ENCODE results near the gene SLC29A1.

Gene SLC29A1

DNA sequence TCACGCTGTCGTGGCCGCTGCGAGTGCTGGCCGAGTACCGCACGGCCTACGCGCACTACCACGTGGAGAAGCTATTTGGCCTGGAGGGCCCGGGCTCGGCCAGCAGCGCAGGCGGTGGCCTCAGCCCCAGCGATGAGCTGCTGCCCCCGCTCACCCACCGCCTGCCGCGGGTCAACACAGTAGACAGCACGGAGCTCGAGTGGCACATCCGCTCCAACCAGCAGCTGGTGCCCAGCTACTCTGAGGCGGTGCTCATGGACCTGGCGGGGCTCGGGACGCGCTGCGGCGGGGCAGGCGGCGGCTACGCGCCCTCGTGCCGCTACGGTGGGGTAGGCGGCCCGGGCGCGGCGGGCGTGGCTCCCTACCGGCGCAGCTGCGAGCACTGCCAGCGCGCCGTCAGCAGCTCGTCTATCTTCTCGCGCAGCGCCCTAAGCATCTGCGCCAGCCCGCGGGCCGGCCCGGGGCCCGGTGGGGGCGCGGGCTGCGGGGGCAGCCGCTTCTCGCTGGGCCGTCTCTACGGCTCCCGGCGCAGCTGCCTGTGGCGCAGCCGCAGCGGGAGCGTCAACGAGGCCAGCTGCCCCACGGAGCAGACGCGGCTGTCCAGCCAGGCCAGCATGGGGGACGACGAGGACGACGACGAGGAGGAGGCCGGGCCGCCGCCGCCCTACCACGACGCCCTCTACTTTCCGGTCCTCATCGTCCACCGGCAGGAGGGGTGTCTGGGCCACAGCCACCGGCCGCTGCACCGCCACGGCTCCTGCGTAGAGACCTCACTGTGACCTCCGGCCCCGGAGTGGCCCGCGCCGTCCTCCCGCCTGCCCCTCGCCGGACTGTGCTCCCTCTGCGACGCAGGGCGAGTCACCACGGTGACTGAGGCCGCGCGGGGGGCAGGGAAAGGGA is 52.6 kb downstream of the SLC29A1 start:
- DNase-seq (ENCODE audit: low read depth in 1 of 2, low spot score in 1 of 2): no peak
- H3K27me3 ChIP-seq (ENCODE audit: insufficient read depth, poor library complexity, severe bottlenecking): peaks cover 68% of the 10 kb centered on the region
- no peak for TF ChIP-seq POLR2AphosphoS5 (IDR thresholded peaks at IDR 0.05; ENCODE audit: low read depth)
- TF ChIP-seq SPI1 (IDR thresholded peaks at IDR 0.05; ENCODE audit: borderline replicate concordance, low read depth): no peak
- TF ChIP-seq, protein P1, sequence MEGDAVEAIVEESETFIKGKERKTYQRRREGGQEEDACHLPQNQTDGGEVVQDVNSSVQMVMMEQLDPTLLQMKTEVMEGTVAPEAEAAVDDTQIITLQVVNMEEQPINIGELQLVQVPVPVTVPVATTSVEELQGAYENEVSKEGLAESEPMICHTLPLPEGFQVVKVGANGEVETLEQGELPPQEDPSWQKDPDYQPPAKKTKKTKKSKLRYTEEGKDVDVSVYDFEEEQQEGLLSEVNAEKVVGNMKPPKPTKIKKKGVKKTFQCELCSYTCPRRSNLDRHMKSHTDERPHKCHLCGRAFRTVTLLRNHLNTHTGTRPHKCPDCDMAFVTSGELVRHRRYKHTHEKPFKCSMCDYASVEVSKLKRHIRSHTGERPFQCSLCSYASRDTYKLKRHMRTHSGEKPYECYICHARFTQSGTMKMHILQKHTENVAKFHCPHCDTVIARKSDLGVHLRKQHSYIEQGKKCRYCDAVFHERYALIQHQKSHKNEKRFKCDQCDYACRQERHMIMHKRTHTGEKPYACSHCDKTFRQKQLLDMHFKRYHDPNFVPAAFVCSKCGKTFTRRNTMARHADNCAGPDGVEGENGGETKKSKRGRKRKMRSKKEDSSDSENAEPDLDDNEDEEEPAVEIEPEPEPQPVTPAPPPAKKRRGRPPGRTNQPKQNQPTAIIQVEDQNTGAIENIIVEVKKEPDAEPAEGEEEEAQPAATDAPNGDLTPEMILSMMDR (IDR thresholded peaks at IDR 0.05; ENCODE audit: insufficient read depth, low read length): no peak
- TF ChIP-seq GABPA (IDR thresholded peaks at IDR 0.05; ENCODE audit: low read depth): no peak
- TF ChIP-seq, protein P2, sequence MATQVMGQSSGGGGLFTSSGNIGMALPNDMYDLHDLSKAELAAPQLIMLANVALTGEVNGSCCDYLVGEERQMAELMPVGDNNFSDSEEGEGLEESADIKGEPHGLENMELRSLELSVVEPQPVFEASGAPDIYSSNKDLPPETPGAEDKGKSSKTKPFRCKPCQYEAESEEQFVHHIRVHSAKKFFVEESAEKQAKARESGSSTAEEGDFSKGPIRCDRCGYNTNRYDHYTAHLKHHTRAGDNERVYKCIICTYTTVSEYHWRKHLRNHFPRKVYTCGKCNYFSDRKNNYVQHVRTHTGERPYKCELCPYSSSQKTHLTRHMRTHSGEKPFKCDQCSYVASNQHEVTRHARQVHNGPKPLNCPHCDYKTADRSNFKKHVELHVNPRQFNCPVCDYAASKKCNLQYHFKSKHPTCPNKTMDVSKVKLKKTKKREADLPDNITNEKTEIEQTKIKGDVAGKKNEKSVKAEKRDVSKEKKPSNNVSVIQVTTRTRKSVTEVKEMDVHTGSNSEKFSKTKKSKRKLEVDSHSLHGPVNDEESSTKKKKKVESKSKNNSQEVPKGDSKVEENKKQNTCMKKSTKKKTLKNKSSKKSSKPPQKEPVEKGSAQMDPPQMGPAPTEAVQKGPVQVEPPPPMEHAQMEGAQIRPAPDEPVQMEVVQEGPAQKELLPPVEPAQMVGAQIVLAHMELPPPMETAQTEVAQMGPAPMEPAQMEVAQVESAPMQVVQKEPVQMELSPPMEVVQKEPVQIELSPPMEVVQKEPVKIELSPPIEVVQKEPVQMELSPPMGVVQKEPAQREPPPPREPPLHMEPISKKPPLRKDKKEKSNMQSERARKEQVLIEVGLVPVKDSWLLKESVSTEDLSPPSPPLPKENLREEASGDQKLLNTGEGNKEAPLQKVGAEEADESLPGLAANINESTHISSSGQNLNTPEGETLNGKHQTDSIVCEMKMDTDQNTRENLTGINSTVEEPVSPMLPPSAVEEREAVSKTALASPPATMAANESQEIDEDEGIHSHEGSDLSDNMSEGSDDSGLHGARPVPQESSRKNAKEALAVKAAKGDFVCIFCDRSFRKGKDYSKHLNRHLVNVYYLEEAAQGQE (IDR thresholded peaks at IDR 0.05; ENCODE audit: insufficient replicate concordance, low read depth): no peak
- H3K4me3 ChIP-seq (replicated peaks; ENCODE audit: insufficient read depth, low read length): no peak overlapping the region
- no peak overlapping the region for H3K27ac ChIP-seq (replicated peaks)

DNA sequence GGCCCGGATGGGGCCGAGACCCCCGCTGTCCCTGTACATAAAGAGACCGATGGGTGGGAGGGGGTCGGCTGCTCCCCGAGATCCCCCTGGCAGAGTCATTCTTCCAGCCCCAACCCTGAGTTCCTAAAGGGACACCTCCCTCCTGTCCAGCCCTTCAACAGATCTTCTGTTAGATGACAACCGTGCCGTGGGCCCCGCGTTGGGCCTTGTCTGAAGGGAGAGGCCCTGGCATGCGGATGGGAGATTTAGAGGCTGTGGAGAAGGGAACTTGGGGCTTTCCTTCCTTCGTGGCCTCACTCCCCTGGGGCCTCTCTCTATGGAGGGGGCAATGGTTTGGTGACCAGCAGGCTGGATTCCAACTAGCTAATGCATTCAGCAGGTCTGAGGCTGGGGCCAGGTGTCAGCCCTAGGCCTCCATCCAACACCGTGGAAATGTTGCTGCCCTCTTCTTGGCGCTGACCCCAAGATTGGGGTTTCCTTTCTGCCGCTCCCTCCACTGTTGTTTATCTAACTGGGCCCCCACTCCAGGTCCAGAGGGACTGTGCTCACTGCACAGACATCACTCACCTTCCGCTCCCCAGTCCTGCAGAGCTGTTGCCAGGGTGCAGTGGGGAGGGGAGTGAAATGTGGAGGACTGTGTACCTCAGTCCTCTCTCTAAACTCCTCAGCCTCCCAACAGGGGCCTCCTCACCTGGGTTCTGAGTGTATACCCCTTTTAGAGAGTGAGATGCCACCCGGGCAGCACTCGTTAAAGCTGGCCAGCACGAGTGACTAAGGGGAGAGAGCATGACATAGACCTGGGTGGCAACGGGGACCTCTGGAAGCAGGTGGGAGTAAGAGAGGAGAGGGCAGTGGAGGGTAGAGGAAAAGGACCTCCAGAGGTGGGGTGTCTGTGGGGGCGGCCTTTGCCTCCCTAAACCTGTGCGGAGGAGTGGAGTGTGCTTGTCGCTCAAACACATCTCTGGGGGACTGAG is 53.6 kb downstream of the SLC29A1 start:
- no peak overlapping the region for H3K4me3 ChIP-seq (replicated peaks; ENCODE audit: insufficient read depth, low read length)
- H3K27ac ChIP-seq (replicated peaks): no peak overlapping the region
- H3K27me3 ChIP-seq (ENCODE audit: insufficient read depth, poor library complexity, severe bottlenecking): peaks cover 59% of the 10 kb centered on the region
- TF ChIP-seq GABPA (IDR thresholded peaks at IDR 0.05; ENCODE audit: low read depth) (no peak), POLR2AphosphoS5 (IDR thresholded peaks at IDR 0.05; ENCODE audit: low read depth) (no peak), SPI1 (IDR thresholded peaks at IDR 0.05; ENCODE audit: borderline replicate concordance, low read depth) (no peak)
- TF ChIP-seq, protein P1 (IDR thresholded peaks at IDR 0.05; ENCODE audit: insufficient read depth, low read length): no peak
- TF ChIP-seq, protein P2 (IDR thresholded peaks at IDR 0.05; ENCODE audit: insufficient replicate concordance, low read depth): no peak
- DNase-seq (ENCODE audit: low read depth in 1 of 2, low spot score in 1 of 2): no peak

DNA sequence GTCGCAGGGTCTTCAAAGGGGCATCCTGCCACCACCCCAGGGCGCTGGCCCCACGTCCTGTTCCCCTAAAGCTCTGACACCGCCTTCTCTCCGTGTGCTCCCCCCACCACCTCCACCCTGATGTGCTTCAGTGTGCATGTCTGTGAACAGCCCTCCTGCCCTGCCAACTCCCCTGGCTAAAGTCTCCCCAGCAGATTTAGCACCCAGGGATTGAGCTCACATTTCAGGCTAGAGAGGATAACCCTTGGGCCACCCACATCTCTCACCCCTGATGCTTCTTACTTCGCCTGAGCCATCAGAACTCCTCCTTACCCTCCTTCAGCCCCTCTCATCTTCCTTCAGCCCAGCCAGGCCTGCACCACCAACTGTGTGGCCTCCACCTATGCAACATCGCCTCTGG is 54.4 kb downstream of the SLC29A1 start:
- no peak overlapping the region for H3K4me3 ChIP-seq (replicated peaks; ENCODE audit: insufficient read depth, low read length)
- peaks cover 52% of the 10 kb centered on the region for H3K27me3 ChIP-seq (ENCODE audit: insufficient read depth, poor library complexity, severe bottlenecking)
- DNase-seq (ENCODE audit: low read depth in 1 of 2, low spot score in 1 of 2): no peak
- TF ChIP-seq, protein P2 (IDR thresholded peaks at IDR 0.05; ENCODE audit: insufficient replicate concordance, low read depth): no peak
- TF ChIP-seq POLR2AphosphoS5 (IDR thresholded peaks at IDR 0.05; ENCODE audit: low read depth) (no peak), GABPA (IDR thresholded peaks at IDR 0.05; ENCODE audit: low read depth) (no peak), SPI1 (IDR thresholded peaks at IDR 0.05; ENCODE audit: borderline replicate concordance, low read depth) (no peak)
- TF ChIP-seq, protein P1 (IDR thresholded peaks at IDR 0.05; ENCODE audit: insufficient read depth, low read length): no peak
- no peak overlapping the region for H3K27ac ChIP-seq (replicated peaks)

Data from HL-60 (cell line).